ENCODE results near the gene PCDHB6.
"Not testable (repeated sequence)": the region's sequence is repeated elsewhere in the genome, so short reads cannot be mapped to it uniquely, and the experiment has no call there.

- not testable (repeated sequence) for TF ChIP-seq CTCF, POLR2A (IDR thresholded peaks at IDR 0.05)
These were observed 12.5 kb upstream of the PCDHB6 start for GRCh38 chr5:141137346-141137745.
